ENCODE data around the gene DBN1.

DNA sequence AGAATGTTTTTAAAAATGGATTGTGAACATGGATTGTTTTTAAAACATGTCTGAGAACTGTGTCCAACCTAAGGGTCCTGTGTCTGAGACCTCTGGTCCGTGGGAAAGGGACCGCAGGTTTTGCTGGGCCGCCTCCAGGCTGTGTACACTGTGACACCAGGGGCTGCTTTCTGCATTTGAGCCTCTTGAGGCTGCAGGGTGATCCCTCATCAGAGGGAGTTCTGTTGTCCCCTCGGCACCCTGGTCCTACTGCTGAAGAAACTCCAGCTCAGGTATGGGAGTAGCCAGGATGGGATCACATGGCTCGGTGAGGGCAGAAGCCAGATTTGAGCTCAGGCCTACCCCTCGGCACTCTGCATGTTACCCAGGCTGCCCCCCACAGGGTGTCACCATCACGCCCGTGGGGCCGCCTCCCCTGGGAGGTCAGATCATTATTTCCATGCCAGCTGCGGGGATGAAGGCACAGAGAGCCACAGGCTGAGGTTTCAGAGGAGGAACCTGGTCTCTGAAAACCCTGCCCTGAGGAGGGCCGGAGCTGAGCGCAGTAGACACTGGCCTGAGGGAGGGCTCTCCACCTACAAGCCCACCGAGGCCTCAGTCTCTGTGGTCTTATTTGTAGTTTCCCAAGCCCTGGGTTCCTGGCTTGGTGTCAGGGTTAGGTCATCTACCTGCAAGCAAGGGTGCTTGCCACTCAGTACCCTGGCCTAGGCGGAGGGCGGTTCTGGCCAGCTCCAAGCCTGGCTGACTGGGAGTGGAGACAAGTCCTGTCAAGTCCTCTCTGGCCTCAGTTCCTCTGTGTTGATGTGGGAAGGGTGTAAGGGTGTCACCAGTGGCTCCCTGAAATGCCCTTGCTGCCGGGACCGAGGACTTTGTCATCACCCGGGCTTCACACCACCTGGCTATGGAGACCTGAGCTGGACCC, 24.0 kb downstream of the DBN1 start:
- TF ChIP-seq, protein P1, sequence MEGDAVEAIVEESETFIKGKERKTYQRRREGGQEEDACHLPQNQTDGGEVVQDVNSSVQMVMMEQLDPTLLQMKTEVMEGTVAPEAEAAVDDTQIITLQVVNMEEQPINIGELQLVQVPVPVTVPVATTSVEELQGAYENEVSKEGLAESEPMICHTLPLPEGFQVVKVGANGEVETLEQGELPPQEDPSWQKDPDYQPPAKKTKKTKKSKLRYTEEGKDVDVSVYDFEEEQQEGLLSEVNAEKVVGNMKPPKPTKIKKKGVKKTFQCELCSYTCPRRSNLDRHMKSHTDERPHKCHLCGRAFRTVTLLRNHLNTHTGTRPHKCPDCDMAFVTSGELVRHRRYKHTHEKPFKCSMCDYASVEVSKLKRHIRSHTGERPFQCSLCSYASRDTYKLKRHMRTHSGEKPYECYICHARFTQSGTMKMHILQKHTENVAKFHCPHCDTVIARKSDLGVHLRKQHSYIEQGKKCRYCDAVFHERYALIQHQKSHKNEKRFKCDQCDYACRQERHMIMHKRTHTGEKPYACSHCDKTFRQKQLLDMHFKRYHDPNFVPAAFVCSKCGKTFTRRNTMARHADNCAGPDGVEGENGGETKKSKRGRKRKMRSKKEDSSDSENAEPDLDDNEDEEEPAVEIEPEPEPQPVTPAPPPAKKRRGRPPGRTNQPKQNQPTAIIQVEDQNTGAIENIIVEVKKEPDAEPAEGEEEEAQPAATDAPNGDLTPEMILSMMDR (IDR thresholded peaks at IDR 0.05; ENCODE audit: insufficient read depth, low read depth, low read length) = no peak
- TF ChIP-seq EZH2 (IDR thresholded peaks at IDR 0.05; ENCODE audit: insufficient read depth, low read length) = no peak

Data from astrocyte (in vitro differentiated cells and primary cell).